Ascending aorta (tissue), 2 donors: Measurements from ENCODE around the gene TEP1. TPM values are rescaled to one million over a fixed set of nuclear protein-coding genes. Genes with fewer than 3 reads are reported as not detected.

Experiments
- DNase-seq, 2 donors: peaks; one replicate each; pipeline ENCODE4 v3.0.0-alpha.2; 2019; ENCODE audit warnings: low spot score in 2 of 2
- H3K27ac ChIP-seq, 2 donors: fragments of 200-600 bp; sonication (generic); one replicate each; pipeline ENCODE4 v1.5.1; 2016 to 2017; ENCODE audit warnings: mild to moderate bottlenecking in 1 of 2
- H3K27me3 ChIP-seq: fragments of 200-600 bp; sonication (generic); one replicate; pipeline ENCODE4 v1.5.1; 2017
- H3K36me3 ChIP-seq, 2 donors: fragments of 200-600 bp; sonication (generic); one replicate each; pipeline ENCODE4 v1.5.1; 2016
- H3K4me1 ChIP-seq, 2 donors: fragments of 200-600 bp; sonication (generic); one replicate each; pipeline ENCODE4 v1.5.1; 2016 to 2017; ENCODE audit warnings: mild to moderate bottlenecking in 1 of 2
- H3K4me3 ChIP-seq, 2 donors: fragments of 200-600 bp; sonication (generic); one replicate each; pipeline ENCODE4 v1.5.1; 2016 to 2017; ENCODE audit warnings: mild to moderate bottlenecking in 1 of 2
- H3K9me3 ChIP-seq, 2 donors: fragments of 200-600 bp; sonication (generic); one replicate each; pipeline ENCODE4 v1.5.1; 2016
- CTCF ChIP-seq, 3 experiments: fragments of 200-600 bp in 2 of 3; fragments of 450-650 bp in 1 of 3; sonication (generic) in 2 of 3; IDR thresholded peaks; one replicate each; pipeline ENCODE4 v1.5.1; 2016 to 2019; ENCODE audit warnings: antibody characterized with exemption in 3 of 3, mild to moderate bottlenecking in 1 of 3, moderate library complexity in 1 of 3
- intact Hi-C: fragments of 100-400 bp; cut with DNase I; formaldehyde crosslinking; loops from one replicate; pipeline ENCODE4 v1.15.1; 2023
- total RNA-seq: library from RNA; depleted of rRNA; stranded (reverse); fragments of >200 nt; gene quantifications from one replicate; pipeline ENCODE4 v1.1.0, GENCODE V29; 2016

Gene TEP1
- total RNA-seq, 1 donor from 2014 or later: 43.7 TPM

GRCh38 chr14:20397511-20397910, 15.8 kb downstream of the TEP1 start:
- H3K36me3 ChIP-seq: peaks cover 70 to 90% of the 10 kb centered on the region in 2 donors
- H3K27me3 ChIP-seq: no peaks in the 10 kb centered on the region
- intact Hi-C loops: no loop called here
- no peaks in the 10 kb centered on the region for H3K4me1 ChIP-seq
- TF ChIP-seq CTCF (IDR thresholded peaks at IDR 0.05): no peak
- no peak overlapping the region for H3K4me3 ChIP-seq
- H3K27ac ChIP-seq: no peak overlapping the region
- H3K9me3 ChIP-seq: no peaks in the 10 kb centered on the region
- no peak for DNase-seq

DNA sequence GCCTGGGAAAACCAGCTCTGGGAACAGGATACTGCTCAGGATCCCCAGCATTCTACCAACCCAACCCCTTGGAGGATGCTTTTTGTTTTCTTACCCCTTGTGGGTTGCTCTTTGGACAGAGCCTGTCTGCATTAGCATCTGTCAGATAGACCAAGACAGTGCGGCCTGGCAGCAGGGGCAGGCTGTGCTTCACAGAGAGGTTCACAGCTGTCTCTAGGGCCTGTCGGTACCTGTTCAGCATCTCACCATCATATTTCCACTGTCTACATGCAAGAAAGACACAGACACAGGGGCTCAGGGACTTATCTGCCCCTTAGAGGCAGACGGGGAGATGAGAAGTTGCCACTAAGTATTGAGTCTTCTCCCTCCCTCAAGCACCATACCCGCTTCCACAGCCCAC, 21.8 kb downstream of the TEP1 start:
- intact Hi-C loops: no loop called here
- H3K9me3 ChIP-seq: no peaks in the 10 kb centered on the region

GRCh38 chr14:20388159-20388558, 25.1 kb downstream of the TEP1 start:
- H3K4me1 ChIP-seq: no peaks in the 10 kb centered on the region
- H3K9me3 ChIP-seq: no peaks in the 10 kb centered on the region
- H3K4me3 ChIP-seq: no peak overlapping the region
- H3K27me3 ChIP-seq: no peaks in the 10 kb centered on the region
- H3K27ac ChIP-seq: no peak overlapping the region
- peaks cover 88 to 96% of the 10 kb centered on the region in 2 donors for H3K36me3 ChIP-seq
- intact Hi-C loops: no loop called here
- no peak for TF ChIP-seq CTCF (IDR thresholded peaks at IDR 0.05)
- DNase-seq: no peak

More for the DNA sequence above, 21.8 kb downstream of the TEP1 start:
- H3K4me1 ChIP-seq: no peaks in the 10 kb centered on the region
- no peak for DNase-seq
- no peaks in the 10 kb centered on the region for H3K27me3 ChIP-seq
- no peak for TF ChIP-seq CTCF (IDR thresholded peaks at IDR 0.05)
- no peak overlapping the region for H3K27ac ChIP-seq
- peaks cover 85 to 95% of the 10 kb centered on the region in 2 donors for H3K36me3 ChIP-seq
- H3K4me3 ChIP-seq: no peak overlapping the region

DNA sequence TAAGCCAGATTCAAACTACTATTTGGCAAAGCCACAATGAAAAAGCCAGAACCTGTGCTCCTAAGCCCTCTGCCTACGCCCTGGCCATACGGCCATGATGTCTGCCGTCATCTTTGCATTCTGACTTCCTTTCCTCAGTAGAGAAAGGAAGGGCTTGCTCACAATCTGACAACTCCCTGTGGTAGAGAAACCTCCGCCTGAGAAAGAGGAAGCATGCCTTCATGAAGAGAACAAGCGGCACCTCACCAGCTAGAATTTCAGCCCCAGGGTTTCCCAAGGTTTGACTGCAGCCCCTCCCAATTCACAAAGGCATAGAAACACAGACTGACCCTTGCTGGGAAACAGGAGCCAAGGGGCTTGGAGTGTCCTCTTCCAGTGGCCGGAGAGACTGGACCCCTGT, 25.7 kb downstream of the TEP1 start:
- no peak overlapping the region for H3K4me3 ChIP-seq
- H3K9me3 ChIP-seq: no peaks in the 10 kb centered on the region
- TF ChIP-seq CTCF (IDR thresholded peaks at IDR 0.05): no peak
- H3K27ac ChIP-seq: no peak overlapping the region
- intact Hi-C loops: no loop called here
- H3K36me3 ChIP-seq: peaks cover 94 to 97% of the 10 kb centered on the region in 2 donors
- H3K4me1 ChIP-seq: no peaks in the 10 kb centered on the region
- H3K27me3 ChIP-seq: no peaks in the 10 kb centered on the region
- peak in 1 of 2 donors; percentile 40 for DNase-seq

GRCh38 chr14:20386276-20386855, 26.9 kb downstream of the TEP1 start:
- no peaks in the 10 kb centered on the region for H3K27me3 ChIP-seq
- H3K36me3 ChIP-seq: peaks cover 96 to 97% of the 10 kb centered on the region in 2 donors
- no peak overlapping the region for H3K27ac ChIP-seq
- H3K9me3 ChIP-seq: no peaks in the 10 kb centered on the region
- no peak overlapping the region for H3K4me3 ChIP-seq
- DNase-seq: peak in 1 of 2 donors; percentile 55
- TF ChIP-seq CTCF (IDR thresholded peaks at IDR 0.05): no peak
- intact Hi-C loops: no loop called here
- H3K4me1 ChIP-seq: no peaks in the 10 kb centered on the region

DNA sequence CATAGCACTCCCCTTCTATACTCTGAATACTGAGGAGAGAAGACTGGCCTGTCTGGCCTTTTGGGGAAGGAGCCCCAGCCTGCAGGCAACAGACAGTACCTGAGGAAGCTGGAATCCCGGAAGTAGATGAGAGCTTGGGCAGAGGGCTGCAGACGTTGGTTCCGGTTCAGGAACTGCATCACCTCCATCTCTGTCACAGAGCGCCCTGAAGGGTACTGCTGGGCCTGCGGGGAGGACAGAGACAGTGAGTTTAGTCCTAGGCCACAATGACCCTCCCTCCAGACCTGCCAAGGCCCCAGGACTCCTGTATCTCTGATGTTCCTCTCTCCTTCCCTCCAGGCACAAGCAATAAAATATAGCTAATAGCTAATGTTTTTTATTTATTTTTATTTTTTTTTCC, 28.4 kb downstream of the TEP1 start:
- no peak for TF ChIP-seq CTCF (IDR thresholded peaks at IDR 0.05)
- H3K4me1 ChIP-seq: no peaks in the 10 kb centered on the region
- H3K36me3 ChIP-seq: peaks cover 96 to 97% of the 10 kb centered on the region in 2 donors
- H3K27me3 ChIP-seq: no peaks in the 10 kb centered on the region
- DNase-seq: peak in 1 of 2 donors; percentile 42
- H3K4me3 ChIP-seq: no peak overlapping the region
- no peak overlapping the region for H3K27ac ChIP-seq
- intact Hi-C loops: no loop called here
- H3K9me3 ChIP-seq: no peaks in the 10 kb centered on the region
